Measurements from ENCODE around the gene LHX4.

GRCh38 chr1:180181996-180182642 lies 47.9 kb upstream of the LHX4 start:
- TF ChIP-seq RXRA (IDR thresholded peaks at IDR 0.05) (no peak), ZBTB33 (IDR thresholded peaks at IDR 0.05) (no peak), CTCF (IDR thresholded peaks at IDR 0.05; ENCODE audit: low read depth, low read length, missing input control) (no peak), SP1 (IDR thresholded peaks at IDR 0.05) (no peak), YY1 (IDR thresholded peaks at IDR 0.05) (no peak), EGR1 (IDR thresholded peaks at IDR 0.05; ENCODE audit: low read depth in 2 of 2) (no peak), MAX (IDR thresholded peaks at IDR 0.05) (no peak), REST (IDR thresholded peaks at IDR 0.05) (no peak), RAD21 (IDR thresholded peaks at IDR 0.05) (no peak), JUND (IDR thresholded peaks at IDR 0.05) (no peak), ATF3 (IDR thresholded peaks at IDR 0.05) (no peak)

Measured in liver (tissue), 3 donors.